OCI-LY7 (cell line): Measurements from ENCODE around the gene TXNRD1. TPM values are rescaled to one million over a fixed set of nuclear protein-coding genes. Genes with fewer than 3 reads are reported as not detected.

Source experiments
- BruUV-seq: library from RNA; stranded (reverse); fragments of 400-500 nt; replicated peaks from 2 replicates; lab custom pipeline; 2021; lab: Mats Ljungman, UMichigan
- CTCF ChIA-PET: fragments of 300-600 bp; sonication (Branson Sonifier 250); formaldehyde crosslinking; loops from one replicate; lab custom pipeline; 2022; ENCODE audit warnings: antibody characterized with exemption; ENCODE audit not compliant: unreplicated experiment; lab: Charles Lee
- POLR2A ChIA-PET: fragments of 300-600 bp; sonication (Branson Sonifier 250); formaldehyde crosslinking; loops from one replicate; lab custom pipeline; 2022; ENCODE audit warnings: antibody characterized with exemption; lab: Charles Lee
- DNase-seq: peaks from one replicate; pipeline ENCODE4 v3.0.0-alpha.2; 2015; ENCODE audit warnings: low spot score
- H2AFZ ChIP-seq: fragments of 200-600 bp; sonication (generic), shearing (Covaris generic); 2 replicates; pipeline ENCODE4 v1.6.1; 2014; ENCODE audit warnings: mild to moderate bottlenecking, antibody characterized with exemption, low read length, moderate library complexity
- H3K27ac ChIP-seq: fragments of 200-600 bp; sonication (generic); 2 replicates; pipeline ENCODE4 v1.5.1; 2014; ENCODE audit warnings: mixed run types, low read depth, mild to moderate bottlenecking, moderate library complexity, low read length, inconsistent platforms; ENCODE audit not compliant: poor library complexity, severe bottlenecking
- H3K36me3 ChIP-seq: fragments of 200-600 bp; sonication (generic); 2 replicates; pipeline ENCODE4 v1.6.1; 2014; ENCODE audit warnings: mild to moderate bottlenecking, antibody characterized with exemption, low read length, moderate library complexity, mixed read lengths; ENCODE audit not compliant: insufficient read depth
- H3K4me1 ChIP-seq: fragments of 200-600 bp; sonication (generic); 2 replicates; pipeline ENCODE4 v1.5.1; 2014; ENCODE audit warnings: mild to moderate bottlenecking, low read length; ENCODE audit not compliant: insufficient read depth, poor library complexity, severe bottlenecking
- H3K4me2 ChIP-seq: fragments of 200-600 bp; sonication (generic); 2 replicates; pipeline ENCODE4 v1.6.1; 2014; ENCODE audit warnings: mild to moderate bottlenecking, low read length
- H3K4me3 ChIP-seq: fragments of 200-600 bp; sonication (generic); 2 replicates; pipeline ENCODE4 v1.5.1; 2014; ENCODE audit warnings: mild to moderate bottlenecking, low read depth, low read length; ENCODE audit not compliant: poor library complexity, severe bottlenecking
- H3K79me2 ChIP-seq: fragments of 200-600 bp; sonication (generic); 2 replicates; pipeline ENCODE4 v1.6.1; 2016; ENCODE audit warnings: low read depth, mild to moderate bottlenecking, low read length, moderate library complexity, mixed read lengths; ENCODE audit not compliant: insufficient read depth
- H3K9me2 ChIP-seq: fragments of 200-600 bp; sonication (generic); 2 replicates; pipeline ENCODE4 v1.6.1; 2016; ENCODE audit warnings: mild to moderate bottlenecking, low read length, mixed read lengths; ENCODE audit not compliant: insufficient read depth
- H3K9me3 ChIP-seq: fragments of 200-600 bp; sonication (generic); 2 replicates; pipeline ENCODE4 v1.6.1; 2014; ENCODE audit warnings: mild to moderate bottlenecking, mixed run types, low read length, mixed read lengths
- H4K20me1 ChIP-seq: fragments of 200-600 bp; sonication (generic); 2 replicates; pipeline ENCODE4 v1.6.1; 2014; ENCODE audit warnings: mild to moderate bottlenecking, antibody characterized with exemption, low read length, moderate library complexity, mixed read lengths; ENCODE audit not compliant: insufficient read depth
- CTCF ChIP-seq: fragments of 200-600 bp; sonication (generic); conservative IDR thresholded peaks from 2 replicates; pipeline ENCODE4 v1.5.1; 2014; ENCODE audit warnings: mild to moderate bottlenecking, antibody characterized with exemption, low read length, moderate library complexity, mixed read lengths
- EZH2phosphoT487 ChIP-seq: fragments of 200-600 bp; sonication (generic); IDR thresholded peaks from 2 replicates; pipeline ENCODE4 v1.6.1; 2018; ENCODE audit warnings: low read depth, borderline replicate concordance, mild to moderate bottlenecking, mixed run types, antibody characterized with exemption, low read length, moderate library complexity, mixed read lengths
- intact Hi-C: fragments of 100-400 bp; cut with micrococcal nuclease; formaldehyde crosslinking; loops from one replicate; pipeline ENCODE4 v1.10.0; 2022; ENCODE audit not compliant: unreplicated experiment
- total RNA-seq, 2 experiments: library from RNA; depleted of rRNA in 1 of 2; stranded (reverse); fragments of >200 nt in 1 of 2; shearing (Covaris generic) in 1 of 2; gene quantifications; 2 replicates each; pipeline ENCODE4 v1.2.3, GENCODE V29; 2014 to 2022

Gene TXNRD1
- total RNA-seq, 2 experiments from 2014 or later: 117 to 132 TPM

- no peak for DNase-seq
- Histone ChIP-seq H2AFZ (no peak overlapping the region), H4K20me1 (no peaks in the 10 kb centered on the region), H3K4me2 (no peak overlapping the region), H3K4me3 (no peak overlapping the region), H3K9me2 (no peaks in the 10 kb centered on the region), H3K4me1 (peaks cover 4% of the 10 kb centered on the region), H3K36me3 (no peaks in the 10 kb centered on the region), H3K27ac (no peak overlapping the region), H3K79me2 (no peaks in the 10 kb centered on the region), H3K9me3 (no peaks in the 10 kb centered on the region)
- TF ChIP-seq EZH2phosphoT487 (no peak), CTCF (no peak)
- CTCF ChIA-PET: no interaction called here
- POLR2A ChIA-PET: interaction anchor here (0.6 kb wide), 1 partner anchor 125 kb away, joined by 3 read pairs; no protein-coding TSS in a partner anchor
- intact Hi-C loops: no loop called here
- no TSS peak for BruUV-seq
Measured at GRCh38 chr12:104371043-104371870, 155.7 kb downstream of the TXNRD1 start.

- no peak for DNase-seq
- H3K36me3 ChIP-seq: no peaks in the 10 kb centered on the region
- H2AFZ ChIP-seq: no peak overlapping the region
- H3K4me2 ChIP-seq: no peak overlapping the region
- CTCF ChIA-PET: interaction anchor here (1.6 kb wide), 1 partner anchor 10 kb away, joined by 4 read pairs; no protein-coding TSS in a partner anchor
- no peaks in the 10 kb centered on the region for H3K9me2 ChIP-seq
- intact Hi-C loops: no loop called here
- H4K20me1 ChIP-seq: no peaks in the 10 kb centered on the region
- H3K9me3 ChIP-seq: no peaks in the 10 kb centered on the region
- H3K4me1 ChIP-seq: peaks cover 4% of the 10 kb centered on the region
- no peak overlapping the region for H3K27ac ChIP-seq
- BruUV-seq: no TSS peak
- TF ChIP-seq CTCF (no peak), EZH2phosphoT487 (no peak)
- H3K79me2 ChIP-seq: no peaks in the 10 kb centered on the region
- no peak overlapping the region for H3K4me3 ChIP-seq
- POLR2A ChIA-PET: interaction anchor here (0.6 kb wide), 1 partner anchor 126 kb away, joined by 3 read pairs; no protein-coding TSS in a partner anchor
Measured at GRCh38 chr12:104372061-104372720, 156.6 kb downstream of the TXNRD1 start.
